Transverse colon (tissue), 4 donors: ENCODE measurements around the gene SDK1.

Experiments used
- CTCF ChIP-seq, 5 experiments: fragments of 200-600 bp in 3 of 5; fragments of 450-650 bp in 2 of 5; sonication (generic) in 3 of 5; IDR thresholded peaks; 1 replicate in 2 of 5; 2 replicates in 3 of 5; pipeline ENCODE4 v1.5.1; 2016 to 2017; ENCODE audit warnings: antibody characterized with exemption in 5 of 5, inconsistent platforms in 3 of 5, mild to moderate bottlenecking in 2 of 5, moderate library complexity in 1 of 5
- EP300 ChIP-seq: sonication (generic); formaldehyde crosslinking; IDR thresholded peaks from one replicate; pipeline ENCODE4 v1.6.1; 2017; ENCODE audit warnings: antibody characterized with exemption, low read depth
- POLR2A ChIP-seq: fragments of 450-650 bp; IDR thresholded peaks from one replicate; pipeline ENCODE4 v1.6.1; 2016; ENCODE audit warnings: antibody characterized with exemption, mild to moderate bottlenecking, moderate library complexity
- POLR2AphosphoS5 ChIP-seq, 3 donors: sonication (generic); formaldehyde crosslinking; IDR thresholded peaks; one replicate each; pipeline ENCODE4 v1.6.1; 2016; ENCODE audit warnings: antibody characterized with exemption in 3 of 3

GRCh38 chr7:3915337-3915878, 614.4 kb downstream of the SDK1 start:
- TF ChIP-seq POLR2A (no peak), EP300 (no peak), CTCF (IDR thresholded peaks at IDR 0.05) (no peak), POLR2AphosphoS5 (IDR thresholded peaks at IDR 0.05) (no peak)
